Smooth muscle cell (in vitro differentiated cells): ENCODE measurements around the gene FOXP4. TPM values are rescaled to one million over a fixed set of nuclear protein-coding genes. Genes with fewer than 3 reads are reported as not detected.

Source experiments
- DNase-seq: peaks from one replicate; lab custom pipeline; 2025; ENCODE audit not compliant: unreplicated experiment; lab: John Stamatoyannopoulos, UW
- H2AFZ ChIP-seq: fragments of 200-600 bp; sonication (generic); 2 replicates; pipeline ENCODE4 v1.6.0; 2016; ENCODE audit warnings: antibody characterized with exemption, low read depth, mild to moderate bottlenecking
- H3F3A ChIP-seq: fragments of 200-600 bp; sonication (generic); 2 replicates; pipeline ENCODE4 v1.6.0; 2017; ENCODE audit warnings: antibody characterized with exemption, low read depth
- H3K27ac ChIP-seq: fragments of 200-600 bp; sonication (generic); 2 replicates; pipeline ENCODE4 v1.5.1; 2016; ENCODE audit warnings: low read depth, mild to moderate bottlenecking
- H3K27me3 ChIP-seq: fragments of 200-600 bp; sonication (generic); 2 replicates; pipeline ENCODE4 v1.6.1; 2016; ENCODE audit warnings: low read depth, mild to moderate bottlenecking
- H3K36me3 ChIP-seq: fragments of 200-600 bp; sonication (generic); 2 replicates; pipeline ENCODE4 v1.5.1; 2016; ENCODE audit warnings: low read depth
- H3K4me1 ChIP-seq: fragments of 200-600 bp; sonication (generic); 2 replicates; pipeline ENCODE4 v1.5.1; 2016; ENCODE audit warnings: low read depth
- H3K4me2 ChIP-seq: fragments of 200-600 bp; sonication (generic); 2 replicates; pipeline ENCODE4 v1.6.0; 2016; ENCODE audit warnings: mild to moderate bottlenecking
- H3K4me3 ChIP-seq: fragments of 200-600 bp; sonication (generic); 2 replicates; pipeline ENCODE4 v1.5.1; 2016; ENCODE audit warnings: mild to moderate bottlenecking
- H3K79me2 ChIP-seq: fragments of 200-600 bp; sonication (generic); 2 replicates; pipeline ENCODE4 v1.6.0; 2016; ENCODE audit warnings: low read depth, mild to moderate bottlenecking
- H3K9ac ChIP-seq: fragments of 200-600 bp; sonication (generic); 2 replicates; pipeline ENCODE4 v1.6.0; 2016; ENCODE audit warnings: low read depth
- H3K9me3 ChIP-seq: fragments of 200-600 bp; sonication (generic); replicated peaks from 2 replicates; pipeline ENCODE4 v1.5.1; 2016; ENCODE audit warnings: low read depth
- H4K20me1 ChIP-seq: fragments of 200-600 bp; sonication (generic); 2 replicates; pipeline ENCODE4 v1.6.0; 2016; ENCODE audit warnings: low read depth
- CTCF ChIP-seq: fragments of 200-600 bp; sonication (generic); IDR thresholded peaks from 2 replicates; pipeline ENCODE4 v1.5.1; 2017; ENCODE audit warnings: borderline replicate concordance, mild to moderate bottlenecking, antibody characterized with exemption; ENCODE audit not compliant: insufficient read depth, poor library complexity, severe bottlenecking
- WGBS: methylation state at CpG from one replicate; pipeline ENCODE4 v1.1.7; 2016; ENCODE audit warnings: low lambda C conversion rate; 5-methylcytosine and 5-hydroxymethylcytosine counted together
- polyA plus RNA-seq: library from polyadenylated mRNA; unstranded; fragments of >200 nt; fragmentation: Nextera tagmentation; extraction: Ambion mirVana; gene quantifications from 2 replicates; pipeline ENCODE4 v1.2.1, GENCODE V29; 2016
- total RNA-seq: library from RNA; depleted of rRNA; stranded (reverse); fragments of >200 nt; gene quantifications from 2 replicates; pipeline ENCODE4 v1.2.3, GENCODE V29; 2014

The FOXP4 gene
- total and polyA plus RNA-seq, 2 experiments from 2014 or later, result 5.3 to 31.9 TPM

- Histone ChIP-seq H3K27me3 (no peaks in the 10 kb centered on the region), H4K20me1 (no peaks in the 10 kb centered on the region), H3F3A (no peaks in the 10 kb centered on the region), H3K4me2 (no peak overlapping the region), H3K4me3 (no peak overlapping the region), H3K9me3 (peaks cover 3% of the 10 kb centered on the region), H3K27ac (no peak overlapping the region), H3K9ac (no peak overlapping the region), H3K4me1 (no peaks in the 10 kb centered on the region), H2AFZ (no peak overlapping the region), H3K79me2 (no peaks in the 10 kb centered on the region), H3K36me3 (no peaks in the 10 kb centered on the region)
- WGBS, result 84% methylated on average over 9 of the region's 9 CpGs
- no peak for TF ChIP-seq CTCF
- no peak for DNase-seq
Measured at GRCh38 chr6:41607736-41608135, 61.6 kb downstream of the FOXP4 start.

- Histone ChIP-seq H3K36me3 (no peaks in the 10 kb centered on the region), H3F3A (no peaks in the 10 kb centered on the region)
- 83% methylated on average over 10 of the region's 11 CpGs for WGBS
Measured at GRCh38 chr6:41608443-41609151, 62.4 kb downstream of the FOXP4 start.

GRCh38 chr6:41614715-41615114 lies 68.5 kb downstream of the FOXP4 start:
- H3K4me1 ChIP-seq, result no peaks in the 10 kb centered on the region
- TF ChIP-seq CTCF, result no peak
- H2AFZ ChIP-seq, result no peak overlapping the region
- no peak overlapping the region for H3K27ac ChIP-seq
- no peak overlapping the region for H3K4me3 ChIP-seq
- no peak for DNase-seq
- H3K36me3 ChIP-seq, result no peaks in the 10 kb centered on the region
- H3K9me3 ChIP-seq, result peaks cover 12% of the 10 kb centered on the region
- no peaks in the 10 kb centered on the region for H4K20me1 ChIP-seq
- H3K4me2 ChIP-seq, result no peak overlapping the region
- no peaks in the 10 kb centered on the region for H3F3A ChIP-seq
- no peaks in the 10 kb centered on the region for H3K27me3 ChIP-seq
- no peaks in the 10 kb centered on the region for H3K79me2 ChIP-seq
- H3K9ac ChIP-seq, result no peak overlapping the region
- 91% methylated on average over 2 of the region's 2 CpGs for WGBS

More at GRCh38 chr6:41608443-41609151, 62.4 kb downstream of the FOXP4 start:
- Histone ChIP-seq H3K9ac (no peak overlapping the region), H3K27me3 (no peaks in the 10 kb centered on the region), H3K4me3 (no peak overlapping the region), H3K4me2 (no peak overlapping the region), H3K4me1 (no peaks in the 10 kb centered on the region), H3K27ac (no peak overlapping the region), H4K20me1 (no peaks in the 10 kb centered on the region), H3K9me3 (peaks cover 8% of the 10 kb centered on the region), H3K79me2 (no peaks in the 10 kb centered on the region), H2AFZ (no peak overlapping the region)
- no peak for DNase-seq
- no peak for TF ChIP-seq CTCF

- Histone ChIP-seq H3K36me3 (no peaks in the 10 kb centered on the region), H3K4me3 (no peak overlapping the region), H3K27me3 (no peaks in the 10 kb centered on the region), H4K20me1 (no peaks in the 10 kb centered on the region), H3K9me3 (peaks cover 12% of the 10 kb centered on the region), H3K27ac (no peak overlapping the region), H3K9ac (no peak overlapping the region), H3K4me2 (no peak overlapping the region), H3K4me1 (no peaks in the 10 kb centered on the region), H2AFZ (no peak overlapping the region), H3K79me2 (no peaks in the 10 kb centered on the region), H3F3A (no peaks in the 10 kb centered on the region)
- DNase-seq, result no peak
- 83% methylated on average over 7 of the region's 7 CpGs for whole genome bisulfite sequencing
- TF ChIP-seq CTCF, result no peak
Measured at GRCh38 chr6:41615311-41615710, 69.1 kb downstream of the FOXP4 start.
